Neural progenitor cell (in vitro differentiated cells): ENCODE results near the gene USP53.

Source experiments
- CTCF ChIP-seq: fragments of 200-600 bp; sonication (generic); IDR thresholded peaks from 2 replicates; pipeline ENCODE4 v1.5.1; 2017; ENCODE audit warnings: antibody characterized with exemption, mild to moderate bottlenecking
- EZH2 ChIP-seq: fragments of 200-600 bp; sonication (generic); IDR thresholded peaks from 2 replicates; pipeline ENCODE4 v1.6.1; 2017; ENCODE audit warnings: antibody characterized with exemption, mild to moderate bottlenecking, moderate library complexity
- EZH2phosphoT487 ChIP-seq: fragments of 200-600 bp; sonication (generic); IDR thresholded peaks from 2 replicates; pipeline ENCODE4 v1.6.1; 2017; ENCODE audit warnings: antibody characterized with exemption

- TF ChIP-seq EZH2: no peak
- TF ChIP-seq CTCF: no peak
- TF ChIP-seq EZH2phosphoT487: no peak
Measured at GRCh38 chr4:119233750-119234149, 21.2 kb downstream of the USP53 start.
